ENCODE measurements around the gene SYCE3. TPM values are rescaled to one million over a fixed set of nuclear protein-coding genes. Genes with fewer than 3 reads are reported as not detected.
"Not testable (repeated sequence)": the region's sequence is repeated elsewhere in the genome, so short reads cannot be mapped to it uniquely, and the experiment has no call there.

SYCE3 gene
- total RNA-seq, 4 donors from 2014 or later: not detected

GRCh38 chr22:50521710-50522109 is 41.0 kb downstream of the SYCE3 start:
- Histone ChIP-seq H3K4me1 (peaks cover 0 to 29% (median 15%) of the 10 kb centered on the region in 3 donors), H3K27me3 (no peaks in the 10 kb centered on the region), H3K36me3 (peaks cover 0 to 76% of the 10 kb centered on the region in 2 donors), H3K4me3 (no peak overlapping the region), H3K9me3 (no peaks in the 10 kb centered on the region), H3K27ac (no peak overlapping the region)
- WGBS, 2 donors (ENCODE audit: low coverage in 1 of 2): no CpG with 5 or more reads among the region's 10 CpGs
- no peak for TF ChIP-seq EP300 (IDR thresholded peaks at IDR 0.05)
- no peak for TF ChIP-seq POLR2A (IDR thresholded peaks at IDR 0.05)
- no peak for TF ChIP-seq POLR2AphosphoS5 (IDR thresholded peaks at IDR 0.05)
- TF ChIP-seq, protein P1, sequence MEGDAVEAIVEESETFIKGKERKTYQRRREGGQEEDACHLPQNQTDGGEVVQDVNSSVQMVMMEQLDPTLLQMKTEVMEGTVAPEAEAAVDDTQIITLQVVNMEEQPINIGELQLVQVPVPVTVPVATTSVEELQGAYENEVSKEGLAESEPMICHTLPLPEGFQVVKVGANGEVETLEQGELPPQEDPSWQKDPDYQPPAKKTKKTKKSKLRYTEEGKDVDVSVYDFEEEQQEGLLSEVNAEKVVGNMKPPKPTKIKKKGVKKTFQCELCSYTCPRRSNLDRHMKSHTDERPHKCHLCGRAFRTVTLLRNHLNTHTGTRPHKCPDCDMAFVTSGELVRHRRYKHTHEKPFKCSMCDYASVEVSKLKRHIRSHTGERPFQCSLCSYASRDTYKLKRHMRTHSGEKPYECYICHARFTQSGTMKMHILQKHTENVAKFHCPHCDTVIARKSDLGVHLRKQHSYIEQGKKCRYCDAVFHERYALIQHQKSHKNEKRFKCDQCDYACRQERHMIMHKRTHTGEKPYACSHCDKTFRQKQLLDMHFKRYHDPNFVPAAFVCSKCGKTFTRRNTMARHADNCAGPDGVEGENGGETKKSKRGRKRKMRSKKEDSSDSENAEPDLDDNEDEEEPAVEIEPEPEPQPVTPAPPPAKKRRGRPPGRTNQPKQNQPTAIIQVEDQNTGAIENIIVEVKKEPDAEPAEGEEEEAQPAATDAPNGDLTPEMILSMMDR (IDR thresholded peaks at IDR 0.05): no peak
- no peak for ATAC-seq

- H3K9me3 ChIP-seq: no peaks in the 10 kb centered on the region
- H3K36me3 ChIP-seq: peaks cover 0 to 83% of the 10 kb centered on the region in 2 donors
- no peaks in the 10 kb centered on the region for H3K27me3 ChIP-seq
- H3K4me3 ChIP-seq: no peak overlapping the region
- ATAC-seq: no peak
- whole genome bisulfite sequencing, 2 donors (ENCODE audit: low coverage in 1 of 2): 96% methylated on average over 4 of the region's 13 CpGs; no CpG with 5 or more reads in 1 of the 2 donors
- peaks cover 0 to 21% (median 9%) of the 10 kb centered on the region in 3 donors for H3K4me1 ChIP-seq
- no peak overlapping the region for H3K27ac ChIP-seq
- no peak for TF ChIP-seq POLR2AphosphoS5 (IDR thresholded peaks at IDR 0.05)
- TF ChIP-seq, protein P1 (IDR thresholded peaks at IDR 0.05): no peak
Observed at GRCh38 chr22:50520826-50521453, 41.8 kb downstream of the SYCE3 start.

DNA sequence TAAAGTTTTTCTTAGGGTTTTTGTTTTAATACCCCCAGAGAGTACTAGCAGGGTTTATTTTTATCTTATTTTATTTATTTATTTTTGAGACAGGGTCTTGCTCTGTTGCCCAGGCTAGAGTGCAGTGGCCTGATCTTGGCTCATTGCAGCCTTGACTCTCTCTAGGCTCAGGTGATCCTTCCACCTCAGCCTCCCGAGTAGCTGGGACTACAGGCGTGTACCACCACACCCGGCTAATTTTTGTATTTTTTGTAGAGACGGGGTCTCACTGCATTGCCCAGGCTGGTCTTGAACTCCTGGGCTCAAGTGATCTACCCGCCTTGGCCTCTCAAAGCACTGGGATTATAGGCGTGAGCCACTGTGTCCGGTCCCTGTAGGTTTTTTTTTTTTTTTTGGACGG is 42.5 kb downstream of the SYCE3 start:
- peaks cover 0 to 18% (median 9%) of the 10 kb centered on the region in 3 donors for H3K4me1 ChIP-seq
- peaks cover 0 to 87% of the 10 kb centered on the region in 2 donors for H3K36me3 ChIP-seq
- H3K9me3 ChIP-seq, H3K27me3 ChIP-seq, ATAC-seq, H3K4me3 ChIP-seq, H3K27ac ChIP-seq: not testable (repeated sequence)
- 87 to 90% methylated on average over 3 to 7 of the region's 8 CpGs for WGBS, 2 donors (ENCODE audit: low coverage in 1 of 2)

- TF ChIP-seq POLR2AphosphoS5 (IDR thresholded peaks at IDR 0.05) (no peak), POLR2A (IDR thresholded peaks at IDR 0.05) (no peak), EP300 (IDR thresholded peaks at IDR 0.05) (no peak)
- TF ChIP-seq, protein P1 (IDR thresholded peaks at IDR 0.05): no peak
- no CpG with 5 or more reads among the region's 8 CpGs for WGBS, 2 donors (ENCODE audit: low coverage in 1 of 2)
- ATAC-seq: no peak
- H3K36me3 ChIP-seq: peaks cover 0 to 92% of the 10 kb centered on the region in 2 donors
- no peak overlapping the region for H3K4me3 ChIP-seq
- no peaks in the 10 kb centered on the region for H3K9me3 ChIP-seq
- peaks cover 0 to 8% (median 2%) of the 10 kb centered on the region in 3 donors for H3K4me1 ChIP-seq
- no peaks in the 10 kb centered on the region for H3K27me3 ChIP-seq
- no peak overlapping the region for H3K27ac ChIP-seq
Observed at GRCh38 chr22:50519151-50519550, 43.6 kb downstream of the SYCE3 start.

DNA sequence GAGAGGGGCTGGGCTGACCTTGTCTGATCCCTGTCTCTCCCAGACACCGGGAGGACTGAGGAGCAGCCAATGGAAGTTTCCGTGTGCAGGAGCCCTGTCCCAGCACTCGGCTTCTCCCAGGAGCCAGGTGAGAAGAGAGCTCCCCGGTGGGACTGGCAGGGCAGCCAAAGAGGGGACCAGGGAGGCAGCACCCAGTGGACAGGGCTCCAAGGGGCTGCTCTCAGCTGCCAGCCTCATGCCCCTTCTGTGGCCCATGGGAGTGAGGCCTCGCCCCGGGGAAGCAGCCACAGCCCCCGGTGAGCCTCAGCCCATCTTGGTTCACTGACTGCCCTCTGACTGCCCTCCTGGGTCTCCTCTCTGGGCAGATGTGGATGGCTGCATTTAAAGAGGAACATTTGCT is 44.1 kb downstream of the SYCE3 start:
- Histone ChIP-seq H3K9me3 (no peaks in the 10 kb centered on the region), H3K36me3 (peaks cover 0 to 87% of the 10 kb centered on the region in 2 donors), H3K27ac (no peak overlapping the region), H3K4me3 (no peak overlapping the region), H3K4me1 (peaks cover 0 to 2% (median 0%) of the 10 kb centered on the region in 3 donors), H3K27me3 (no peaks in the 10 kb centered on the region)
- ATAC-seq: no peak
- TF ChIP-seq POLR2AphosphoS5 (IDR thresholded peaks at IDR 0.05) (no peak), POLR2A (IDR thresholded peaks at IDR 0.05) (no peak), EP300 (IDR thresholded peaks at IDR 0.05) (no peak)
- TF ChIP-seq, protein P1 (IDR thresholded peaks at IDR 0.05): no peak
- WGBS, 2 donors (ENCODE audit: low coverage in 1 of 2): 80% methylated on average over 1 of the region's 7 CpGs; no CpG with 5 or more reads in 1 of the 2 donors
